IgD-negative memory B cell (primary cell): ENCODE data around the gene MAGI3. TPM values are rescaled to one million over a fixed set of nuclear protein-coding genes. Genes with fewer than 3 reads are reported as not detected.
A peak's percentile ranks its signal among the peaks of the same experiment; 100 is the strongest.
"Not testable (repeated sequence)": the region's sequence is repeated elsewhere in the genome, so short reads cannot be mapped to it uniquely, and the experiment has no call there.

Source experiments
- H3K27ac Mint-ChIP-seq, 3 donors: one replicate each; pipeline ENCODE4 v1.8.0; 2020 to 2022; ENCODE audit warnings: mild to moderate bottlenecking in 3 of 3, mixed read lengths in 3 of 3, moderate library complexity in 1 of 3
- H3K27me3 Mint-ChIP-seq: one replicate; pipeline ENCODE4 v1.8.0; 2021; ENCODE audit warnings: mixed read lengths
- H3K36me3 Mint-ChIP-seq: one replicate; pipeline ENCODE4 v1.8.0; 2020; ENCODE audit warnings: mild to moderate bottlenecking, mixed read lengths
- H3K4me1 Mint-ChIP-seq, 3 donors: one replicate each; pipeline ENCODE4 v1.8.0; 2020 to 2022; ENCODE audit warnings: mixed read lengths in 3 of 3, mild to moderate bottlenecking in 1 of 3
- H3K4me3 Mint-ChIP-seq, 4 donors: one replicate each; pipeline ENCODE4 v1.8.0; 2020 to 2022; ENCODE audit warnings: mild to moderate bottlenecking in 4 of 4, mixed read lengths in 4 of 4, moderate library complexity in 3 of 4
- H3K9me3 Mint-ChIP-seq, 3 donors: one replicate each; pipeline ENCODE4 v1.8.0; 2020 to 2021; ENCODE audit warnings: mixed read lengths in 3 of 3, mild to moderate bottlenecking in 1 of 3
- polyA plus RNA-seq: library from polyadenylated mRNA; unstranded; fragments of 300-500 nt; fragmentation: Illumina TruSeq; gene quantifications from one replicate; pipeline ENCODE4 v1.2.3, GENCODE V29; 2021

The MAGI3 gene
- polyA plus RNA-seq, 1 donor from 2014 or later: 0.36 TPM

GRCh38 chr1:113391649-113392271, 1.4 kb downstream of the MAGI3 start:
- Mint-ChIP-seq H3K36me3 (no peaks in the 10 kb centered on the region), H3K4me1 (peaks cover 5 to 15% (median 11%) of the 10 kb centered on the region in 3 donors), H3K27ac (no peak overlapping the region), H3K27me3 (peaks cover 10% of the 10 kb centered on the region), H3K4me3 (peak overlapping the region; percentile 78 to 92 (median 84)), H3K9me3 (peaks cover 2 to 5% (median 2%) of the 10 kb centered on the region in 3 donors)

GRCh38 chr1:113392541-113393128, 2.3 kb downstream of the MAGI3 start:
- H3K4me1 Mint-ChIP-seq: peaks cover 5 to 15% (median 11%) of the 10 kb centered on the region in 3 donors
- H3K36me3 Mint-ChIP-seq: no peaks in the 10 kb centered on the region
- H3K27ac Mint-ChIP-seq: no peak overlapping the region
- peaks cover 10% of the 10 kb centered on the region for H3K27me3 Mint-ChIP-seq
- peaks cover 2 to 5% (median 2%) of the 10 kb centered on the region in 3 donors for H3K9me3 Mint-ChIP-seq
- peak overlapping the region in 1 of 4 donors; percentile 78 for H3K4me3 Mint-ChIP-seq

- H3K9me3 Mint-ChIP-seq: no peaks in the 10 kb centered on the region
- H3K27me3 Mint-ChIP-seq: peaks cover 10% of the 10 kb centered on the region
- no peak overlapping the region for H3K27ac Mint-ChIP-seq
- H3K36me3 Mint-ChIP-seq: peaks cover 3% of the 10 kb centered on the region
- H3K4me3 Mint-ChIP-seq: no peak overlapping the region
- peaks cover 2 to 15% (median 6%) of the 10 kb centered on the region in 3 donors for H3K4me1 Mint-ChIP-seq
Measured at GRCh38 chr1:113394043-113394862, 3.9 kb downstream of the MAGI3 start.

DNA sequence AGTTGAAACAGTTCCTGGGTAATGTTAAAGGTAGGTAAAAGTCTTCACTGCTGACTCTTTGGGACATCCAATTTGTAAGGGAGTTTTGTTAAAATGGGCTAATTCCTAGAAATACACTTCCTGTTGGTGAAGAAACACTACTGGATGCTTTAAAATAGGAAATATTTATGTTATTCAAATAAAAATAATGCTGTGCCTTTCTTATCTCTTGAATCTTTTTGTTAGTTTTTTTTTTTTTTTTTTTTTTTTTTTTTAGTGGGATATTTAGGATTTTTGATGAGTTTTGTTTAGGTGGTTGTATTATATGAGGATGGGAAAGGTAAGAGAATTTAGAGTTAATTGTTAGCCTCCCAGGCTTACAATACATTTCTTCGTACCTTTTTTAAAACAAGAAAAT, 4.5 kb downstream of the MAGI3 start:
- H3K4me1 Mint-ChIP-seq: peaks cover 2 to 13% (median 6%) of the 10 kb centered on the region in 3 donors
- H3K27me3 Mint-ChIP-seq: peaks cover 10% of the 10 kb centered on the region
- H3K9me3 Mint-ChIP-seq: no peaks in the 10 kb centered on the region

DNA sequence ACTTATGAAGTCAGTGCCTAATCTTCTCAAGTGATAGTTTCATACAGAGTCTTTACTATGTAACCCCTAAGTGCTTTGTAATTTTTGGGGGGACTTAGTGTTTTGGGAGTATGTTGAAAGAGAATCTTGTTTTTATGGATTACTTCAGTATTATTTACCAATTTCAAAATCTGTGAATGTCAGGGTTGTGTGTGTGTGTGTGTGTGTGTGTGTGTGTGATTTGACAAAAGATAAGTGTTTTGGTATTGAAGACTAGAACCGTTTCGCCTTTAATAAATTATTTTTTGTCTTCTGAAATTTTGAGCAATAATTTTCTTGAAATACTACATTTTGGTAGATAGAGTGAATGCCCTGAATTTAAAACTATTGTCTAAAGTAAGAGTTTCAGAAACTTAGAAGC, 5.8 kb downstream of the MAGI3 start:
- Mint-ChIP-seq H3K36me3 (peaks cover 3% of the 10 kb centered on the region), H3K27me3 (peaks cover 10% of the 10 kb centered on the region), H3K27ac (no peak overlapping the region), H3K9me3 (no peaks in the 10 kb centered on the region), H3K4me3 (no peak overlapping the region), H3K4me1 (peaks cover 2 to 13% (median 6%) of the 10 kb centered on the region in 3 donors)

More for the DNA sequence above, 4.5 kb downstream of the MAGI3 start:
- no peak overlapping the region for H3K4me3 Mint-ChIP-seq
- peaks cover 3% of the 10 kb centered on the region for H3K36me3 Mint-ChIP-seq
- H3K27ac Mint-ChIP-seq: no peak overlapping the region

DNA sequence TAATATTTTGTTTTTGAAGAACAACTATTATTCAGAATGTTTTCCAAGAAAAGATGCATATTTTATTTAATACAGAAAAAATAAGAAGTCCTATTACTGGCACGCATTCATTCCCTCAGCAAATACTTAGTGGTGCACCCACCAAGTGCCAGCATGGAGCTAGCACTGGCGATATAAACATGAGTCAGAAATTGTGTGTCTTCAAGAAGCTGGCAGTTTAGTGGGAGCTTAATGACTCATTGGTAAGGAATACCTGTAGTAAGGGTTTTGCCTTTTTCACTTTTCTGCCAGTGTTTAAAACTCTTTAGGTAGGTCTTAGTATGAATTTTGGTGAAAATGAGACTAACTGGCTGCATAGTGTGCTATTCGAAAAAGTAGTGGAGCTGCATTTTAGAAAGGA, 6.3 kb downstream of the MAGI3 start:
- Mint-ChIP-seq H3K27me3 (peaks cover 10% of the 10 kb centered on the region), H3K36me3 (peaks cover 3% of the 10 kb centered on the region), H3K4me1 (peaks cover 2 to 10% (median 3%) of the 10 kb centered on the region in 3 donors), H3K4me3 (no peak overlapping the region), H3K9me3 (no peaks in the 10 kb centered on the region), H3K27ac (no peak overlapping the region)

DNA sequence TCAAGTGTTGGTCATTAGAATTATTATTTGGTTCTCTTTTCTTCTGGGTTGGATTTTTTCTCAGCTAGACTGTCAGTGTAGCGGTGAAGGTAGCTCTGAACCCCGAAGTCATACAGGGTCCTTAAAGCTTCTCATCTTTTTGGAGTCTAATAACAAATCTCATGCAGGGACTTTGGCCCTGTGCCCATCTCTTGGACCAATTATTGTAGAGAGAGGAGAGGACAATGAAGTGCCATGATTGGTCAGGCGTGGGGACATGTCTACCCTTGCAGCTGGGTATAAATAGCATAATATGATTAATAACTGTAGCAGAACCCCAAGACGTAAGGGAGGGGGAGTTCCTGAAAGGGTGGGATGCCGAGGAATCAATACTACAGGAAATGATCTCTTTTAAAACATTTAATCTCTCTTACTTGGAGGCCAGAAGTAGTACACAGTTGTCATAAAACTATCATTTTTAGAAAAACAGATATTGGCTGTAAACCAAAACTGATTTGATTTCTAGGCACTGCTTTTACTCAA, 8.8 kb downstream of the MAGI3 start:
- Mint-ChIP-seq H3K4me3 (no peak overlapping the region), H3K27me3 (peaks cover 7% of the 10 kb centered on the region), H3K36me3 (peaks cover 3% of the 10 kb centered on the region), H3K27ac (no peak overlapping the region), H3K4me1 (peaks cover 0 to 4% (median 0%) of the 10 kb centered on the region in 3 donors), H3K9me3 (no peaks in the 10 kb centered on the region)

DNA sequence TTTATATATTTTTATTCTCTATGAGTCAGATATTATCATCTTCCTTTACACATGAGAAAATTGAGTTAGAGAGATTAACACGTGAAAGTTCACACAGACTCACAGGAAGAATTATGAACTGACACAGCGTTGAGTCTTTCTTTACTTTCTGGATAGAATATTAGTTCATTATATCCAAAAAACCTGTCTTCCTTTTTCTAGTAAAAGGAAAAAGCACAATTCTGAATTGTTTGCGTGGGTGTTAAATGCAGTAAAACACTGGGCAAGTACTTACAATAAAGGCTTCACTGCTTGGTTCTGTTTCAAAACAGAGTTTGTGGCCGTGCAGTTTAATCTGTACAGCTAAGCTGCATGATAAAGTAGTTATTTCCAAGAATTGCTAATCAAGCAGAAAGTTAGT, 10.8 kb downstream of the MAGI3 start:
- Mint-ChIP-seq H3K27me3 (peaks cover 5% of the 10 kb centered on the region), H3K36me3 (peaks cover 3% of the 10 kb centered on the region), H3K9me3 (no peaks in the 10 kb centered on the region), H3K27ac (no peak overlapping the region), H3K4me1 (peaks cover 0 to 4% (median 0%) of the 10 kb centered on the region in 3 donors), H3K4me3 (no peak overlapping the region)

DNA sequence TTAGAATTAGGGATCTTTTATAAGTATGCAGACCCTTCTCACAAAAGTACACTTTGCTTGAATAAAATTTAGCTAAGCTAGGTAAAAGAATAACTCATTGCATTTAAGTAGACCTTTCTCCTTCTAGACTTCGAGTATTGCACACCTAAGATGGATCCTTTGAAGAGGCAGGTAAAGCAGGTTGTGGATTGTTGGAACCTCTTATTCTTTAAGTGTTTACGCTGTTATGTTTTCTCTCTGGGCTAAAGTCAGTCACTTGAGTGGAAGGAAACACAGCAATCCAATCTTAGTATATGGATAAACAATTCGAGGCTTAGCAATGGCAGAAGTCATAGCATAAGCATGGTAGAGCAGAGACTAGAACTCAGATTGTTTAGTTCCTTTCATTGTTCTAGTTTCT, 11.4 kb downstream of the MAGI3 start:
- H3K27me3 Mint-ChIP-seq: peaks cover 5% of the 10 kb centered on the region
- H3K9me3 Mint-ChIP-seq: no peaks in the 10 kb centered on the region
- H3K27ac Mint-ChIP-seq: no peak overlapping the region
- H3K36me3 Mint-ChIP-seq: peaks cover 3% of the 10 kb centered on the region
- no peak overlapping the region for H3K4me3 Mint-ChIP-seq
- H3K4me1 Mint-ChIP-seq: peaks cover 0 to 4% (median 0%) of the 10 kb centered on the region in 3 donors

- Mint-ChIP-seq H3K27me3 (peaks cover 3% of the 10 kb centered on the region), H3K4me1 (peaks cover 0 to 4% (median 0%) of the 10 kb centered on the region in 3 donors), H3K36me3 (peaks cover 3% of the 10 kb centered on the region), H3K4me3 (no peak overlapping the region), H3K27ac (no peak overlapping the region), H3K9me3 (no peaks in the 10 kb centered on the region)
Measured at GRCh38 chr1:113403065-113403464, 12.8 kb downstream of the MAGI3 start.

GRCh38 chr1:113405573-113405972, 15.3 kb downstream of the MAGI3 start:
- H3K27me3 Mint-ChIP-seq: peaks cover 2% of the 10 kb centered on the region
- H3K4me3 Mint-ChIP-seq: no peak overlapping the region
- H3K4me1 Mint-ChIP-seq: no peaks in the 10 kb centered on the region
- H3K9me3 Mint-ChIP-seq: no peaks in the 10 kb centered on the region
- H3K27ac Mint-ChIP-seq: no peak overlapping the region
- no peaks in the 10 kb centered on the region for H3K36me3 Mint-ChIP-seq

GRCh38 chr1:113406149-113406548, 15.8 kb downstream of the MAGI3 start:
- H3K27me3 Mint-ChIP-seq, H3K9me3 Mint-ChIP-seq, H3K4me1 Mint-ChIP-seq, H3K27ac Mint-ChIP-seq, H3K36me3 Mint-ChIP-seq, H3K4me3 Mint-ChIP-seq: not testable (repeated sequence)

DNA sequence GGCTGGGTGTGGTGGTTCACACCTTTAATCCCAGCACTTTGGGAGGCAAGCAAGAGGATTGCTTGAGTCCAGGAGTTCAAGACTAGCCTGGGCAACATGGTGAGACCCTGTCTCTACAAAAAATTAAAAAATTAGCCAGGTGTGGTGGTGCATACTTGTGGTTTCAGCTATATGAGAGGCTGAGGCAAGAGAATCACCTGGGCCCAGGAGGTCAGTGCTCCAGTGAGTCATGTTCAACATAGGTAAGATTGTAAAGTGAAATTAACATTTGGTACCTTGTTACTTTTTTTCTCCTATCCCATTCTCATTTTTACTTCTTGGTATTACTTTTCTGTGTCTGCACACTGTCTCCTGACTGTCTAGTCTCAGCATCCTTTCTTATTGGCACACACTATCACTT, 19.0 kb downstream of the MAGI3 start:
- Mint-ChIP-seq H3K36me3 (no peaks in the 10 kb centered on the region), H3K27ac (no peak overlapping the region), H3K27me3 (no peaks in the 10 kb centered on the region), H3K4me1 (no peaks in the 10 kb centered on the region), H3K4me3 (no peak overlapping the region), H3K9me3 (peaks cover 0 to 5% (median 2%) of the 10 kb centered on the region in 3 donors)

- not testable (repeated sequence) for H3K9me3 Mint-ChIP-seq, H3K27ac Mint-ChIP-seq, H3K4me3 Mint-ChIP-seq, H3K27me3 Mint-ChIP-seq, H3K4me1 Mint-ChIP-seq, H3K36me3 Mint-ChIP-seq
Measured at GRCh38 chr1:113412020-113412419, 21.7 kb downstream of the MAGI3 start.
